Putamen (tissue), 1 donor: ENCODE data around the gene HLA-G.
"Not testable (repeated sequence)": the region's sequence is repeated elsewhere in the genome, so short reads cannot be mapped to it uniquely, and the experiment has no call there.

ENCODE experiments used
- DNase-seq: peaks from one replicate; pipeline ENCODE4 v3.0.0-alpha.2; 2016; ENCODE audit warnings: low spot score

Gene HLA-G

DNA sequence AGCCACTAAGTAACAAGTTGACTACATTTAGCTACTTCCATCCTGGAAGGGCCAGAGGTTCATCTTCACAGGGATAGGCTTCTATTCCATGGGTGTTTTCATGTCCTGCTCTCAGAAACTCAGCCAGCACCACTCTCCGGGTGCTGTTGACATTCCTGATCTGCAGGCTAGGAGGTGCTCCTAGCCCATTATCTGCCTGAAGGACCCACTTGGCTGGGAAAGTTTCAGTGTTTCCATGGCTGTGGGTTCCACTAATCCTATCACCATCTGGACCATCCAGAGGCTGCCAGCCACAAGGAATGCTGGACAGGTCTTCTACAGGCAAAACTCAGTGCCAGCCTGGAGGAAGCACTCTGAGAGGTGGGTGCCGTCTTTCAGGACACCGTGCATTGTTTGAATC, 45.2 kb downstream of the HLA-G start:
- DNase-seq: no peak

DNA sequence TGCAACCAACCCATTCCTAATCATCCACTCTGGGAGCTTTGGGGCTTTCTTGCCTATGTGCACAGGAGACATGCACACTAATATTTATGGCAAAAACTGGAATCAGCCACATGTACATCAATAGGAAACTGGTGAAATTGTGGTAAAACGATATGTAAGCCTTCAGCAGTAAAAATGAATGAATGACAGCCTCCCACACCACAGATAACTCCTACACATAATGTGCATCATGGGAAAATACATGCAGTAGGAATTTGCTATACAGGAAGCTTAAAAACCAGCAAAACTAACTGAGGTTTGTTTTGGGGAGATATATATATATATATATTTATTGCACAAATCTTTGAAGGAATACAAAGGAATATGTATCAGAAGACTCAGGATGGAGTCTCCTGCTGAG, 47.6 kb downstream of the HLA-G start:
- DNase-seq: no peak

DNA sequence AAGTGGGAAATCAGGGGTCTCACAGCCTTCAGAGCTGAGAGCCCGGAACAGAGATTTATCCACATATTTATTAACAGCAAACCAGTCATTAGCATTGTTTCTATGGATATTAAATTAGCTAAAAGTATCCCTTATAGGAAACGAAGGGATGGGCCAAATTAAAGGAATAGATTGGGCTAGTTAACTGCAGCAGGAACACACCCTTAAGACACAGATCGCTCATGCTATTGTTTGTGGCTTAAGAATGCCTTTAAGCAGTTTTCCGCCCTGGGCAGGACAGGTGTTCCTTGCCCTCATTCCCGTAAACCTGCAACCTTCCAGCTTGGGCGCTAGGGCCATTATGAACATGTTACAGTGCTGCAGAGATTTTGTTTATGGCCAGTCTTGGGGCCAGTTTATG, 48.1 kb downstream of the HLA-G start:
- DNase-seq: not testable (repeated sequence)
